Measurements from ENCODE around the gene CORO6. TPM values are rescaled to one million over a fixed set of nuclear protein-coding genes. Genes with fewer than 3 reads are reported as not detected.

The CORO6 gene
- 4.0 and 4.3 TPM in 2 replicates for total RNA-seq (2013; cell fraction: nucleolus; rRNA removed)
- total RNA-seq (2014; rRNA removed) (2.6 and 3.6 TPM in 2 replicates), total RNA-seq (2014; rRNA removed; fragmentation: Illumina TruSeq; extraction: Trizol) (0.63 and 0.69 TPM in 2 replicates), total RNA-seq (2021) (3.2 and 3.7 TPM in 2 replicates), polyA plus RNA-seq (2011; rRNA removed) (0.69 and 0.87 TPM in 2 replicates), polyA plus RNA-seq (2014; fragmentation: Illumina TruSeq; extraction: Trizol) (1.3 and 1.9 TPM in 2 replicates), polyA plus RNA-seq (2014; fragmentation: Nextera tagmentation; extraction: Ambion mirVana) (under 1 TPM in 1 of 2 experiments, not detected in 1; 0.26 TPM), polyA plus RNA-seq (2014; rRNA removed) (5.0 and 5.4 TPM in 2 replicates), polyA plus RNA-seq (2016; fragmentation: Nextera tagmentation; extraction: Ambion mirVana) (1 to 10 TPM; 1.7 to 3.3 TPM), polyA minus RNA-seq (2011; rRNA and poly(A)+ RNA removed) (0.72 and 1.2 TPM in 2 replicates), Bru-seq, nascent RNA (percentile 37 among the genes with signal in this experiment), BruChase-seq, experiment 1, labeled RNA remaining after a 6-hour chase (percentile 27 among the genes with signal in this experiment), BruChase-seq, experiment 2, labeled RNA remaining after a 2-hour chase (percentile 27 among the genes with signal in this experiment)
- 0.80 TPM for polyA plus RNA-seq (2011; ENCODE audit: low read depth)
- polyA plus RNA-seq (2011; cell fraction: cytosol; rRNA removed): 0.60 and 0.99 TPM in 2 replicates
- 12.2 and 15.8 TPM in 2 replicates for polyA plus RNA-seq (2011; cell fraction: nucleus; rRNA removed)
- 2.5 and 2.6 TPM in 2 replicates for polyA plus RNA-seq (2012)
- polyA minus RNA-seq (2011; cell fraction: cytosol; rRNA and poly(A)+ RNA removed): not detected in 2 replicates
- polyA minus RNA-seq (2011; cell fraction: nucleus; rRNA and poly(A)+ RNA removed): 1.6 and 2.0 TPM in 2 replicates
- long read RNA-seq, experiment 1, partial matches to known transcripts: 0 of 1 reads
- long read RNA-seq, experiment 1, other reads (novel, unspliced or antisense): 1 of 1 reads
- long read RNA-seq, experiment 2: 0 reads

DNA sequence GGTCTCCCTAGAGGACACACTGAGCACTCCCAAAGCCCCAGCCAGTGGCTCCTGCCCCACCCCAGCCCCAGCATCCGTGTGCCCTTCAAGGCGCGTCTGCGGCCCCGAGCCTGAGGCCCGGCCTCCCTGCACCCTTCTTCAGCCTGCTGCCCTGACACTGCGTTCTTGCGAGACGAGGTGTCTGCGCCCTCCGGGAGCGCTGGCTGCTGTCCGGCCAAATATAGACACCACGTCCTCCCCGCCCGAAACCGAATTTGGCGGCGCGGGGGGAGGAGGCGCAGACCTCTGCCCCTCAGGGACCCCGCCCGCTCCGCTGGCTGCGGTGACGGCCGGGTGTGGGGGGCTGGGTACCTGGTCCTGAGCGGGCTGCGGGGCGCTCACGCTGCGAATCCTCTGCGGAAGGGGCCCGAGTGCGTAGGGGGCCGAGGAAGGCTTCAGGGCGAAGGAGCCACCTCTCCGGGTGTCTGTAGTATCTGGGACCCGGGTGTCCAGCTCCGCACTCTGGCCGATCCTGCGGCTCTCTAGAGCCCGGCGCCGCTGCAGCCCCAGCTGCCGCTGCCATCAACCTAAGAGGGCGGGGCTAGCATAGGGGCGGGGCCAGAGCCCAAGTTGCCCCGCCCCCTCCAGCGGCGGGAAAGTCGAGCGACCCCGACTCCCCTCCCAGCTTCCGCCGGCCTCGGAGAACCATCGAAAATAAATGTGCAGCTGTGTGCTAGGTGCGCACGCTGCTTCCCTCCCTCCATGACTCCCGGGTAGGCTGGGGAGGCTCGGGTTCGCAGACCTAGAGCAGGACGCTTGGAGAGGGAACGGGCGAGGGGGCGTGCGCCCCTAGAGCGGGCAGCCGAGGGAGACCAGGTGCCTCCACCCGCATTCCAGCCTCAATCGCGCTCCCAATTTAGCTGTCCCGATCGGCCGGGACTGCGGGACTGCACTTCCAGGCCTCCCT lies at the start of gene CORO6:
Gene CORO6 (minus strand): TSS at position 576 of the 946 bp plus-strand sequence. CDS start 1,491 bp downstream, outside the sequence.
- Histone ChIP-seq H2AFZ (ENCODE audit: control insufficient read depth, low read depth, low read length) (peak within 1 kb of the TSS; percentile 51), H3K27me3 (replicated peaks in 1 of 2; ENCODE audit: control insufficient read depth in 2 of 2, insufficient read depth in 2 of 2, low read length in 1 of 2) (no peaks in the 10 kb centered on the region; a peak in 1 of 4 replicates), H4K20me1 (ENCODE audit: control insufficient read depth, insufficient read depth) (peaks cover 3% of the 10 kb centered on the region; the same call in 1 of the 2 replicates), H3K9ac (ENCODE audit: control insufficient read depth, insufficient read depth, low read length) (peak within 1 kb of the TSS; percentile 58; the same call in 1 of the 2 replicates), H3K9me3 (replicated peaks; ENCODE audit: control insufficient read depth, insufficient read depth, low read length) (no peaks in the 10 kb centered on the region), H3K36me3 (ENCODE audit: control insufficient read depth in 2 of 2, insufficient read depth in 2 of 2, low read length in 1 of 2) (peaks cover 0 to 4% of the 10 kb centered on the region in 2 experiments; a peak in 1 of 4 replicates), H3K4me3 (peak within 1 kb of the TSS; percentile 78), H3K4me2 (ENCODE audit: control insufficient read depth, insufficient read depth) (peak within 1 kb of the TSS; percentile 88), H3K79me2 (ENCODE audit: control insufficient read depth, insufficient read depth, low read length) (no peaks in the 10 kb centered on the region), H3K27ac (ENCODE audit: control insufficient read depth, insufficient read depth) (no peak within 1 kb of the TSS), H3K4me1 (ENCODE audit: control insufficient read depth, insufficient read depth, low read length) (peaks cover 10% of the 10 kb centered on the region)
- intact Hi-C loops (cut with micrococcal nuclease; ENCODE audit: unreplicated experiment) (loop anchor here (5.0 kb wide), 1 partner anchor 50 kb away; no protein-coding TSS in a partner anchor), in situ Hi-C loops (cut with MboI) (no loop called here)
- ChIA-PET RAD21 (ENCODE audit: unreplicated experiment) (interaction anchor here (1.6 to 2.3 kb wide), 2 partner anchors 157 to 308 kb away, joined by 5 to 8 read pairs; no protein-coding TSS in a partner anchor), SMC1A (ENCODE audit: uncharacterized antibody, unreplicated experiment) (no interaction called here), POLR2A (no interaction called here), CTCF (interaction anchor here (1.0 to 5.9 kb wide), 4 partner anchors 76 to 157 kb away, joined by 3 to 114 read pairs (median 8); no protein-coding TSS in a partner anchor)
- DNase-seq (ENCODE audit: low read depth, low spot score) (no peak), ATAC-seq (peak; percentile 71), FAIRE-seq (no peak)
- WGBS (ENCODE audit: insufficient coverage, insufficient replicate concordance, low lambda C conversion rate, missing lambda C conversion rate): 6% methylated on average over 49 of the region's 77 CpGs
- no TSS peak for BruUV-seq (replicated peaks)
- TF ChIP-seq ZNF217 (IDR thresholded peaks at IDR 0.05) (no peak), BMI1 (IDR thresholded peaks at IDR 0.05; ENCODE audit: borderline replicate concordance) (no peak), NFIC (IDR thresholded peaks at IDR 0.05; ENCODE audit: low read depth, low read length) (no peak), IKZF2 (IDR thresholded peaks at IDR 0.05) (no peak), CREB1 (IDR thresholded peaks at IDR 0.05; ENCODE audit: low read depth) (no peak), SREBF2 (IDR thresholded peaks at IDR 0.05; ENCODE audit: low read length) (no peak), BCL11A (IDR thresholded peaks at IDR 0.05; ENCODE audit: low read depth, low read length) (no peak), EGR1 (IDR thresholded peaks at IDR 0.05; ENCODE audit: borderline replicate concordance in 1 of 2, low read depth in 2 of 2, low read length in 2 of 2) (no peak), MEF2B (IDR thresholded peaks at IDR 0.05; ENCODE audit: partially characterized antibody, poor library complexity, severe bottlenecking) (no peak), NFYA (IDR thresholded peaks at IDR 0.05; ENCODE audit: borderline replicate concordance, low read depth, low read length) (no peak), HDAC2 (IDR thresholded peaks at IDR 0.05) (no peak)
- TF ChIP-seq, protein P1, sequence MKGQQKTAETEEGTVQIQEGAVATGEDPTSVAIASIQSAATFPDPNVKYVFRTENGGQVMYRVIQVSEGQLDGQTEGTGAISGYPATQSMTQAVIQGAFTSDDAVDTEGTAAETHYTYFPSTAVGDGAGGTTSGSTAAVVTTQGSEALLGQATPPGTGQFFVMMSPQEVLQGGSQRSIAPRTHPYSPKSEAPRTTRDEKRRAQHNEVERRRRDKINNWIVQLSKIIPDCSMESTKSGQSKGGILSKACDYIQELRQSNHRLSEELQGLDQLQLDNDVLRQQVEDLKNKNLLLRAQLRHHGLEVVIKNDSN (IDR thresholded peaks at IDR 0.05; ENCODE audit: borderline replicate concordance, extremely low read length, insufficient read depth, low read depth, low read length): no peak
- TF ChIP-seq, protein P2, sequence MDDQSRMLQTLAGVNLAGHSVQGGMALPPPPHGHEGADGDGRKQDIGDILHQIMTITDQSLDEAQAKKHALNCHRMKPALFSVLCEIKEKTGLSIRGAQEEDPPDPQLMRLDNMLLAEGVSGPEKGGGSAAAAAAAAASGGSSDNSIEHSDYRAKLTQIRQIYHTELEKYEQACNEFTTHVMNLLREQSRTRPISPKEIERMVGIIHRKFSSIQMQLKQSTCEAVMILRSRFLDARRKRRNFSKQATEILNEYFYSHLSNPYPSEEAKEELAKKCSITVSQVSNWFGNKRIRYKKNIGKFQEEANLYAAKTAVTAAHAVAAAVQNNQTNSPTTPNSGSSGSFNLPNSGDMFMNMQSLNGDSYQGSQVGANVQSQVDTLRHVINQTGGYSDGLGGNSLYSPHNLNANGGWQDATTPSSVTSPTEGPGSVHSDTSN (IDR thresholded peaks at IDR 0.05; ENCODE audit: insufficient replicate concordance, low read depth, low read length): peak; percentile 5
- TF ChIP-seq, protein P3, sequence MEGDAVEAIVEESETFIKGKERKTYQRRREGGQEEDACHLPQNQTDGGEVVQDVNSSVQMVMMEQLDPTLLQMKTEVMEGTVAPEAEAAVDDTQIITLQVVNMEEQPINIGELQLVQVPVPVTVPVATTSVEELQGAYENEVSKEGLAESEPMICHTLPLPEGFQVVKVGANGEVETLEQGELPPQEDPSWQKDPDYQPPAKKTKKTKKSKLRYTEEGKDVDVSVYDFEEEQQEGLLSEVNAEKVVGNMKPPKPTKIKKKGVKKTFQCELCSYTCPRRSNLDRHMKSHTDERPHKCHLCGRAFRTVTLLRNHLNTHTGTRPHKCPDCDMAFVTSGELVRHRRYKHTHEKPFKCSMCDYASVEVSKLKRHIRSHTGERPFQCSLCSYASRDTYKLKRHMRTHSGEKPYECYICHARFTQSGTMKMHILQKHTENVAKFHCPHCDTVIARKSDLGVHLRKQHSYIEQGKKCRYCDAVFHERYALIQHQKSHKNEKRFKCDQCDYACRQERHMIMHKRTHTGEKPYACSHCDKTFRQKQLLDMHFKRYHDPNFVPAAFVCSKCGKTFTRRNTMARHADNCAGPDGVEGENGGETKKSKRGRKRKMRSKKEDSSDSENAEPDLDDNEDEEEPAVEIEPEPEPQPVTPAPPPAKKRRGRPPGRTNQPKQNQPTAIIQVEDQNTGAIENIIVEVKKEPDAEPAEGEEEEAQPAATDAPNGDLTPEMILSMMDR (IDR thresholded peaks at IDR 0.05 in 2 of 3, conservative IDR thresholded peaks at IDR 0.05 in 1 of 3; ENCODE audit: control insufficient read depth in 2 of 3, extremely low read depth in 1 of 3, insufficient read depth in 1 of 3, low read depth in 3 of 3, low read length in 3 of 3): no peak
